CD4-positive, CD25-positive, alpha-beta regulatory T cell (primary cell): Measurements from ENCODE around the gene DPYD. TPM values are rescaled to one million over a fixed set of nuclear protein-coding genes. Genes with fewer than 3 reads are reported as not detected.

ENCODE experiments used
- ATAC-seq, 2 donors: fragments of 150-1000 bp; cut with Tn5 transposase; one replicate each; pipeline ENCODE4 v1.10.0; 2021; ENCODE audit warnings: low read depth in 2 of 2, moderate number of reproducible peaks in 2 of 2, moderate library complexity in 1 of 2
- DNase-seq, 3 donors: peaks; one replicate each; pipeline versions ENCODE4 v3.0.0 to v3.0.0-alpha.2; 2012 to 2022; ENCODE audit warnings: mixed read lengths in 1 of 3
- H3K27ac ChIP-seq: one replicate; pipeline ENCODE4 v1.7.0; 2013; ENCODE audit warnings: mild to moderate bottlenecking, low read length; ENCODE audit not compliant: insufficient read depth, poor library complexity, severe bottlenecking
- H3K27me3 ChIP-seq: one replicate; pipeline ENCODE4 v1.7.0; 2013; ENCODE audit warnings: low read length; ENCODE audit not compliant: control insufficient read depth, insufficient read depth
- H3K36me3 ChIP-seq: one replicate; pipeline ENCODE4 v1.7.0; 2013; ENCODE audit warnings: mild to moderate bottlenecking, low read length, moderate library complexity; ENCODE audit not compliant: control insufficient read depth, insufficient read depth
- H3K4me1 ChIP-seq: 2 replicates; pipeline ENCODE4 v1.7.0; 2013; ENCODE audit warnings: mild to moderate bottlenecking, low read length; ENCODE audit not compliant: insufficient read depth, control insufficient read depth, poor library complexity, severe bottlenecking
- H3K4me3 ChIP-seq: one replicate; pipeline ENCODE4 v1.7.0; 2013; ENCODE audit warnings: low read depth, mild to moderate bottlenecking, low read length, moderate library complexity
- H3K9me3 ChIP-seq, 2 experiments: 1 replicate in 1 of 2; 2 replicates in 1 of 2; pipeline ENCODE4 v1.7.0; 2013; ENCODE audit warnings: low read length in 2 of 2, mild to moderate bottlenecking in 1 of 2, moderate library complexity in 1 of 2; ENCODE audit not compliant: control insufficient read depth in 2 of 2
- H3K27ac Mint-ChIP-seq, 3 donors: one replicate each; pipeline ENCODE4 v1.8.0; 2020 to 2022; ENCODE audit warnings: mild to moderate bottlenecking in 3 of 3, mixed read lengths in 3 of 3, moderate library complexity in 2 of 3
- H3K27me3 Mint-ChIP-seq: one replicate; pipeline ENCODE4 v1.8.0; 2022; ENCODE audit warnings: mild to moderate bottlenecking, mixed read lengths
- H3K36me3 Mint-ChIP-seq: one replicate; pipeline ENCODE4 v1.8.0; 2020; ENCODE audit warnings: mixed read lengths
- H3K4me1 Mint-ChIP-seq, 4 donors: one replicate each; pipeline ENCODE4 v1.8.0; 2020 to 2022; ENCODE audit warnings: mixed read lengths in 4 of 4, mild to moderate bottlenecking in 1 of 4
- H3K4me3 Mint-ChIP-seq, 4 donors: one replicate each; pipeline ENCODE4 v1.8.0; 2020 to 2022; ENCODE audit warnings: mild to moderate bottlenecking in 4 of 4, mixed read lengths in 4 of 4, moderate library complexity in 3 of 4
- H3K9me3 Mint-ChIP-seq, 7 donors: one replicate each; pipeline ENCODE4 v1.8.0; 2020 to 2022; ENCODE audit warnings: mixed read lengths in 7 of 7, mild to moderate bottlenecking in 3 of 7, moderate library complexity in 2 of 7
- polyA plus RNA-seq, 4 donors: library from polyadenylated mRNA; unstranded; fragments of 300-500 nt; fragmentation: Illumina TruSeq; gene quantifications; one replicate each; pipeline ENCODE4 v1.2.3, GENCODE V29; 2021
- total RNA-seq: library from RNA; stranded (reverse); gene quantifications from one replicate; pipeline ENCODE4 v1.2.3, GENCODE V29; 2022

DPYD gene
- total and polyA plus RNA-seq, 5 donors from 2014 or later: 47.6 to 87.3 (median 55.2) TPM

DNA sequence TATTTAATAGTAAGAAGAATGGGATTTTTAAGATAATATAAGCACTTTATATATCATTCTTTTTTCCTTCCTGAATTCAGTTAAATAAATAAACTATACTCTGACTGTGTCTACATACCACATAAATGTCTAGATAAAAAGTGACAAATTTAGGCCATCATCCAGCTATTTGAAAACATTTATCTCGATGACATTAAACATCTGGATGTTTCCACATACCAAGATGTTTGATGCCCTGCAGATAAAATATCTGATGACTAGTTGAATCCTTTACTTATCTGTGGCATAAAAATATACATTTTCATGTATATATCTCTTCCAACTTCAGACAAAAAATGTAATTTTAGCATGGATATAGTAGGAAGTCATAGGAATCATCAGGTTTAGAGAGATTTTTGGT lies 348.3 kb downstream of the DPYD start:
- H3K4me3 Mint-ChIP-seq: no peak overlapping the region
- H3K4me3 ChIP-seq: no peak overlapping the region
- no peak overlapping the region for H3K27ac ChIP-seq

DNA sequence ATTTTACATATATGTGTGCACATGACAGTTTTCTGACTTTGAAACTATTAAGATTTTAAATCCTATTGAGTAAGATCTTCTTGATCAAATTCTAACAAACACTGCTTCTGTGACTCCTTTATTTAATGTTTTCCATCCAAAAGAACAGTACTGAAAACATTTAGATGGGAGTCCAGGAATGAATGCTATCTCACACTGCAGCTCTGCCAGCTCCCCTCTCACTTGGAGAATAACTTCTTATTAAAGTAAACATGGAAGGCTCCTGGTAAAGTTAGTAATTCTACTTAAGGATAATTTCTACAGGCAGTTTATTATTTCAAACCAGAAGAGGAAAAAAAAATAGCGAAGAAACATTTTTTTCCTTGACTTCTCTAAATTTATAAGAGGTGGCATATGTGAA lies 349.1 kb downstream of the DPYD start:
- no peaks in the 10 kb centered on the region for H3K27me3 ChIP-seq
- no peak for DNase-seq
- H3K27me3 Mint-ChIP-seq: no peaks in the 10 kb centered on the region
- H3K36me3 Mint-ChIP-seq: peaks cover 39% of the 10 kb centered on the region
- H3K4me1 ChIP-seq: no peaks in the 10 kb centered on the region
- peaks cover 0 to 15% (median 2%) of the 10 kb centered on the region in 4 donors for H3K4me1 Mint-ChIP-seq
- no peak overlapping the region for H3K27ac Mint-ChIP-seq
- H3K9me3 ChIP-seq: no peaks in the 10 kb centered on the region
- no peak overlapping the region for H3K4me3 ChIP-seq
- ATAC-seq: no peak
- H3K36me3 ChIP-seq: peaks cover 29% of the 10 kb centered on the region
- H3K9me3 Mint-ChIP-seq: no peaks in the 10 kb centered on the region
- no peak overlapping the region for H3K27ac ChIP-seq
- H3K4me3 Mint-ChIP-seq: no peak overlapping the region

More for the DNA sequence above, 348.3 kb downstream of the DPYD start:
- Mint-ChIP-seq H3K27ac (no peak overlapping the region), H3K9me3 (no peaks in the 10 kb centered on the region), H3K27me3 (no peaks in the 10 kb centered on the region), H3K36me3 (peaks cover 44% of the 10 kb centered on the region), H3K4me1 (peaks cover 0 to 15% (median 2%) of the 10 kb centered on the region in 4 donors)
- Histone ChIP-seq H3K4me1 (no peaks in the 10 kb centered on the region), H3K36me3 (peaks cover 24% of the 10 kb centered on the region), H3K27me3 (no peaks in the 10 kb centered on the region), H3K9me3 (no peaks in the 10 kb centered on the region)
- ATAC-seq (no peak), DNase-seq (no peak)

DNA sequence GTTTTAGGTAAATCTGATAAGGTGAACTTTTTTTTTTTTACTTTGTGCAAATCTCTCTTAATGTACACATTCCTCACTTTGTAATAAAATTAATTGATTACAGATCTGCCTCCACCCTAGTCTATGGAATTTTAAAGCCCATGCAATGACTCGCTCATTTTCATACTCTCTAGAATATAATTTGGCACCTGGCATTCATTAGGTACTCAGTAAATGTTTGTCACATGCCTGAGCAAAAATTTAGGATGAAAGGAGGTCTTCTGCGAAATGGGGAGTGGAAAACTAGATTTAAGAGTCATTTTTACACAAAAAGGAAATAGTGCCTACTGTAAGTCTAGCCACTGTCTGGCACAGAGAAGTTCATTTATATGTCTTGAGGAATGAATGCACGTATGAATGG lies 350.1 kb downstream of the DPYD start:
- H3K4me1 ChIP-seq: no peaks in the 10 kb centered on the region
- peaks cover 30% of the 10 kb centered on the region for H3K36me3 ChIP-seq
- H3K27ac ChIP-seq: no peak overlapping the region
- Mint-ChIP-seq H3K27ac (no peak overlapping the region), H3K36me3 (peaks cover 43% of the 10 kb centered on the region), H3K9me3 (no peaks in the 10 kb centered on the region), H3K4me3 (no peak overlapping the region), H3K4me1 (peaks cover 0 to 15% (median 2%) of the 10 kb centered on the region in 4 donors), H3K27me3 (no peaks in the 10 kb centered on the region)
- no peaks in the 10 kb centered on the region for H3K27me3 ChIP-seq
- ATAC-seq: no peak
- H3K4me3 ChIP-seq: no peak overlapping the region
- no peaks in the 10 kb centered on the region for H3K9me3 ChIP-seq
- DNase-seq: no peak

DNA sequence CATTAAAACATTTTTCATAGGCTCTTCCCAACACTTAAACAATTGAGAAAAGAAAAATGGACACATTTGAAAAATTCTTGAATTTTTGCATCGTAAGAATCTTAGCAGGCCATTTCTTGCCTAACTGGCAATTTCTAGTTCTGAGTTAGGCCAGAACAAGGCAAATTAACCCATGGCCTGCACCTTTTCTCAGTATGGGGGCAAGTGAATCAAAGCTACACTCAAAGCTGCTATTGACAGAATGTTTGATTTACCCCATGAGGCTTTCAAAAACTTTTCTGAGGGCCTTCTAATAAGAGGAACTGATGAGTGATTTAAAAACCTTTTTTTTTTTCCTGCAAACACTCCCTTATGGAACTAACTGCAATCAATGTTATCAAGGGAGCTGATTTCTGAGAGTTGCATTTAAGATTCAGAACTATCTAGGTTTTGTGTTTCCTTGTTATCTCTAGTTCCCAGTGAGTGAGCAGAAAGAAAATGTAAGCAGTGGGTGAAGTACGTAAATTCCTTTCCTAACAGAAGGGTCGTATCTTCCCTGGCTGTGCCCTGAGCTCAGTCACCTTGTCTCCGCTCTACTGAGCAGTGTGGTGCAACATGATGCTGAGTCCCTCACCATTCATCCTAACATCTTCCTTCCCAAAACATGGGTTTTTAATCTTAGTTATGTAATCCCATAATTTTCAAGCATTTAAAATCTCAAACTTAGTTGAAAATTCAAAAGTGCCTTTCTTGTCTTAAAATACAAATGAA lies 353.7 kb downstream of the DPYD start:
- H3K4me3 Mint-ChIP-seq: no peak overlapping the region
- no peaks in the 10 kb centered on the region for H3K4me1 ChIP-seq
- H3K36me3 ChIP-seq: peaks cover 26% of the 10 kb centered on the region
- H3K27ac ChIP-seq: no peak overlapping the region
- H3K4me3 ChIP-seq: no peak overlapping the region
- H3K36me3 Mint-ChIP-seq: peaks cover 45% of the 10 kb centered on the region
- no peak overlapping the region for H3K27ac Mint-ChIP-seq
- no peaks in the 10 kb centered on the region for H3K9me3 ChIP-seq
- no peaks in the 10 kb centered on the region for H3K9me3 Mint-ChIP-seq
- no peaks in the 10 kb centered on the region for H3K27me3 Mint-ChIP-seq
- no peaks in the 10 kb centered on the region for H3K27me3 ChIP-seq
- DNase-seq (no peak), ATAC-seq (no peak)
- H3K4me1 Mint-ChIP-seq: peaks cover 0 to 25% (median 3%) of the 10 kb centered on the region in 4 donors

DNA sequence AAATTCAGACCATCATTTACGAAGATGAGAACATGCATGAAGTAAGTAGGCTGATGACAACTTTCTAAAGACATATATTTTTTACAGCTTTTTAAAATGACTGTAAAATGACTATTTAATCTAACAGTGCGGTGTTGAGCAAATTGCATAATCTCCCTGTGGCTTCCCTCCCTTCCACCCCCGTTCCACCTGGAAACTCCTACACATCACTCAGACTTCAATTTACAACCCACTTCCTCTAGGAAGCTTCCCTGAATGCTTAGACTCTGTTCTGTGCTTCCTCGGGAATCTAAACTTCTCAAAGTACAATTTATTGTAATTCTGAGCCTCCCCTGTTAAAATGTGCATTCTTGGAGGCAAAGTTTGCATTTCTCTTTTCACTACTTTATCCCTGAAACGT lies 354.9 kb downstream of the DPYD start:
- H3K27me3 Mint-ChIP-seq: no peaks in the 10 kb centered on the region
- H3K9me3 Mint-ChIP-seq: no peaks in the 10 kb centered on the region
- H3K36me3 Mint-ChIP-seq: peaks cover 40% of the 10 kb centered on the region
- DNase-seq (no peak), ATAC-seq (no peak)
- peaks cover 0 to 15% (median 3%) of the 10 kb centered on the region in 4 donors for H3K4me1 Mint-ChIP-seq
- H3K27ac Mint-ChIP-seq: no peak overlapping the region
- H3K4me1 ChIP-seq: no peaks in the 10 kb centered on the region
- H3K27me3 ChIP-seq: no peaks in the 10 kb centered on the region
- peaks cover 16% of the 10 kb centered on the region for H3K36me3 ChIP-seq
- no peak overlapping the region for H3K4me3 ChIP-seq
- H3K9me3 ChIP-seq: no peaks in the 10 kb centered on the region
- H3K27ac ChIP-seq: no peak overlapping the region
- no peak overlapping the region for H3K4me3 Mint-ChIP-seq

DNA sequence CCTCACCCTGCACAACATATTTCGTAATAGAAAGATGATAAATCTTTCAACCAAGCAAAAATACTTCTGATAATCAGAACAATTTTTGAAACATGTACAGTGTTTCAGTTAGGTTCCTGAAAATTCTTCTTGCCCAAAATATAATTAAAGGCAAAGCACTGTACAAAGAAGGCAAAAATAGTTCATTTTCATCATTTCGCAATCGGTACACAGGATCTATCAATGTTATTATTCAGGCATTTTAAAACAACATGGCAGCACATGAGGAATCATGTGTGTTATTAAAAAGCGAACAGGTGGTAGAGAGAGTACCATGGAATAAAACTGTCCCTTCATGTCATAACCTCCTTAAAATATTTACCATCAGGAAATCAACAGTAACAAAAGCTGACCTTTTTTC lies 356.9 kb downstream of the DPYD start:
- H3K36me3 Mint-ChIP-seq: peaks cover 39% of the 10 kb centered on the region
- H3K9me3 Mint-ChIP-seq: no peaks in the 10 kb centered on the region
- H3K36me3 ChIP-seq: peaks cover 9% of the 10 kb centered on the region
- no peak overlapping the region for H3K27ac ChIP-seq
- H3K9me3 ChIP-seq: no peaks in the 10 kb centered on the region
- no peak for ATAC-seq
- DNase-seq: no peak
- H3K27ac Mint-ChIP-seq: no peak overlapping the region
- no peaks in the 10 kb centered on the region for H3K27me3 Mint-ChIP-seq
- H3K27me3 ChIP-seq: no peaks in the 10 kb centered on the region
- H3K4me3 Mint-ChIP-seq: no peak overlapping the region
- no peak overlapping the region for H3K4me3 ChIP-seq
- H3K4me1 ChIP-seq: no peaks in the 10 kb centered on the region
- peaks cover 0 to 21% (median 2%) of the 10 kb centered on the region in 4 donors for H3K4me1 Mint-ChIP-seq

DNA sequence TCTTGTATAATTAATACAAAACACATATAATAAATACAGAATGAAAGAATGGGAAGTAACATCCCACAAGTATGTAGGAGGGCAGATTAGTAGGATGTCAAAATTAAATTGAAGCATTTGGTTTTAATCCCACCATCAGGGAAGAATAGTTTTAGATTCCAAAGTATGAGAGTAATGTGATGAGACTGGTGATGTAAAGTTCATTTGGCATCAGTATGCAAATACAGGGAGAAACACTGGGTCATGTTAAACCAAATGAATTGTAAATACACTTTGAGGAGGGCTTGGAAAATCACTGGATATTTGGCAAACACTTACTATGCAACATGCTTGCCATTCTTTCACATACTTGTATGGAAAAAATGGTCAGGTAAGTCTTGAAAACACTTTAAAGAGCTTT lies 358.8 kb downstream of the DPYD start:
- H3K36me3 Mint-ChIP-seq: peaks cover 52% of the 10 kb centered on the region

DNA sequence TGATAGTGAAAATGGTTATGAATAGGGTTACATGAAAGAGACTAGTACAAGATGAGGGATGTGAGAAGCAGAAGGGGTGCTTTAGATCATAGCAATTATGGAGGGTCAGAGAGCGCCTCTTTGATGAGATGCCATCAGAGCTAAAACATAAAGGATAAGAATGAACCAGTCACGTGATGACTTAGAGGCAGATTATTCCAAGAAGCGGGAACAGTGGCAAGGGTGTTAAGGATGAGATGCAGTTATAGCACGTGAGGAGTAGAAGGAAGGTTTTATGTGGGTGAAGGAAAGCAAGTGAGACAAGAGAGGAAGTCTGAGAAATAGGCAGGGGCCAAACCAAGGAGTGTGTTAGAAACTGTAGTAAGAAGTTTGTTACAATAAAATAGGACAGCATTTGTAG lies 360.1 kb downstream of the DPYD start:
- no peaks in the 10 kb centered on the region for H3K4me1 ChIP-seq
- H3K36me3 ChIP-seq: peaks cover 7% of the 10 kb centered on the region
- H3K4me3 ChIP-seq: no peak overlapping the region
- Mint-ChIP-seq H3K4me1 (peaks cover 0 to 23% (median 2%) of the 10 kb centered on the region in 4 donors), H3K36me3 (peaks cover 50% of the 10 kb centered on the region), H3K4me3 (no peak overlapping the region), H3K9me3 (peaks cover 0 to 7% (median 0%) of the 10 kb centered on the region in 7 donors), H3K27me3 (no peaks in the 10 kb centered on the region), H3K27ac (no peak overlapping the region)
- DNase-seq (no peak), ATAC-seq (no peak)
- no peaks in the 10 kb centered on the region for H3K9me3 ChIP-seq
- H3K27ac ChIP-seq: no peak overlapping the region
- H3K27me3 ChIP-seq: no peaks in the 10 kb centered on the region

More for the DNA sequence above, 358.8 kb downstream of the DPYD start:
- no peak overlapping the region for H3K27ac Mint-ChIP-seq
- ATAC-seq: no peak
- no peak for DNase-seq
- H3K4me3 ChIP-seq: no peak overlapping the region
- H3K36me3 ChIP-seq: peaks cover 10% of the 10 kb centered on the region
- H3K4me1 Mint-ChIP-seq: peaks cover 0 to 21% (median 1%) of the 10 kb centered on the region in 4 donors
- peaks cover 0 to 7% (median 0%) of the 10 kb centered on the region in 7 donors for H3K9me3 Mint-ChIP-seq
- no peaks in the 10 kb centered on the region for H3K27me3 ChIP-seq
- no peaks in the 10 kb centered on the region for H3K4me1 ChIP-seq
- no peaks in the 10 kb centered on the region for H3K27me3 Mint-ChIP-seq
- no peak overlapping the region for H3K27ac ChIP-seq
- no peaks in the 10 kb centered on the region for H3K9me3 ChIP-seq
- no peak overlapping the region for H3K4me3 Mint-ChIP-seq
